Neuron (in vitro differentiated cells): ENCODE data around the gene CISTR.

ENCODE experiments used
- H2AFZ ChIP-seq: one replicate; pipeline ENCODE4 v1.6.1; 2013; ENCODE audit warnings: low read depth, mild to moderate bottlenecking, inconsistent platforms, low read length, moderate library complexity
- H3K27me3 ChIP-seq: one replicate; pipeline ENCODE4 v1.6.1; 2013; ENCODE audit warnings: low read length; ENCODE audit not compliant: insufficient read depth
- H3K36me3 ChIP-seq: one replicate; pipeline ENCODE4 v1.6.1; 2013; ENCODE audit warnings: low read length; ENCODE audit not compliant: insufficient read depth
- H3K4me1 ChIP-seq: one replicate; pipeline ENCODE4 v1.6.1; 2013; ENCODE audit warnings: low read length; ENCODE audit not compliant: insufficient read depth
- H3K4me3 ChIP-seq: 2 replicates; pipeline ENCODE4 v1.5.1; 2013; ENCODE audit warnings: mild to moderate bottlenecking, low read length, moderate library complexity
- H3K9me3 ChIP-seq: one replicate; pipeline ENCODE4 v1.6.1; 2013; ENCODE audit warnings: low read length

The CISTR gene

GRCh38 chr12:53735556-53735955 is 16.2 kb downstream of the CISTR start:
- Histone ChIP-seq H3K27me3 (peaks cover 68% of the 10 kb centered on the region), H3K4me3 (no peak overlapping the region), H2AFZ (no peak overlapping the region), H3K36me3 (no peaks in the 10 kb centered on the region), H3K4me1 (peaks cover 21% of the 10 kb centered on the region), H3K9me3 (no peaks in the 10 kb centered on the region)

GRCh38 chr12:53734425-53734824 is 17.4 kb downstream of the CISTR start:
- H3K4me3 ChIP-seq, result no peak overlapping the region
- peaks cover 15% of the 10 kb centered on the region for H3K4me1 ChIP-seq
- H3K9me3 ChIP-seq, result no peaks in the 10 kb centered on the region
- H2AFZ ChIP-seq, result no peak overlapping the region
- no peaks in the 10 kb centered on the region for H3K36me3 ChIP-seq
- H3K27me3 ChIP-seq, result peaks cover 59% of the 10 kb centered on the region

GRCh38 chr12:53733807-53734200 is 18.0 kb downstream of the CISTR start:
- Histone ChIP-seq H3K27me3 (peaks cover 53% of the 10 kb centered on the region), H3K9me3 (no peaks in the 10 kb centered on the region), H2AFZ (no peak overlapping the region), H3K36me3 (no peaks in the 10 kb centered on the region), H3K4me3 (no peak overlapping the region), H3K4me1 (peaks cover 9% of the 10 kb centered on the region)

DNA sequence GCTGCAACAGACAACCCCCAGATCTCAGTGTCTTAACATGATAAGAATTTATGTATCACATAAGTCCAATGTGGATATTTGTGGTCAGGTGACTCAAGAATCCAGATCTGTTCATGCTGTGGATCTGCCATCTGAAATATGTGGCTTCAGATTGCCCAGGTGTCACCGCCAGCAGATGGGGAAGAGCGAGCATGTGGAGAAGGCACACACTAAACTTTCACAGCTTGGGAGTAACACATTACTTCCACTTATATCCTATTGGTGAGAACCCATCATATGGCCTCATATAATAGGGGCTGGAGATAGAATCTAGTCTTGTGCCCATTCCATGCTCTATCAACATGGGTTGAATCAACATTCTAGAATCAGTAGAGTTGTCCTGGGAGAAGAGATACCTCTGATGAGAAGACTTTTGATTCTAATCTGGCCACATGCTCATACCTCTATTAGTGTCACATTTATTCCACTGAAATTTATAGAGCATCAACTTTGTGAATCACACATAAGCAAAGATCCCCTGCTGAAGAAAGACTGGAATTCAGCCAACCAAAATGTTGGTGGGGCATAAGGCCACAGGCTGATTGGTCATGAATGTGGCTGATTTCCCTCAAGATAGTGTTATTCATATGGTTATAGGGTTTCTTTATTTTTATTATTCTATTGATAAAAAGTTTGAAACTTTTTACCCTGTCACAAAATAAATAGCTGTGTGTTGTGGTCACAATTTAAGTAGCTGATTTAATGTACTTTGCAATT is 18.6 kb downstream of the CISTR start:
- Histone ChIP-seq H3K4me3 (no peak overlapping the region), H2AFZ (no peak overlapping the region), H3K4me1 (peaks cover 3% of the 10 kb centered on the region), H3K9me3 (no peaks in the 10 kb centered on the region), H3K36me3 (no peaks in the 10 kb centered on the region), H3K27me3 (peaks cover 47% of the 10 kb centered on the region)

GRCh38 chr12:53729644-53730043 is 22.1 kb downstream of the CISTR start:
- Histone ChIP-seq H3K4me3 (no peak overlapping the region), H2AFZ (no peak overlapping the region), H3K27me3 (peaks cover 11% of the 10 kb centered on the region), H3K4me1 (peaks cover 17% of the 10 kb centered on the region), H3K9me3 (no peaks in the 10 kb centered on the region), H3K36me3 (peaks cover 4% of the 10 kb centered on the region)

GRCh38 chr12:53728206-53728605 is 23.6 kb downstream of the CISTR start:
- H3K27me3 ChIP-seq, result peaks cover 2% of the 10 kb centered on the region
- peak overlapping the region; percentile 68 for H2AFZ ChIP-seq
- peaks cover 17% of the 10 kb centered on the region for H3K4me1 ChIP-seq
- peak overlapping the region; percentile 76 for H3K4me3 ChIP-seq
- peaks cover 14% of the 10 kb centered on the region for H3K36me3 ChIP-seq
- H3K9me3 ChIP-seq, result no peaks in the 10 kb centered on the region

GRCh38 chr12:53727310-53728041 is 24.3 kb downstream of the CISTR start, which contains the start of gene CALCOCO1:
Gene CALCOCO1, minus strand, starts transcription at chr12:53727452. Its CDS starts 2,210 bp downstream, at chr12:53725242.
- peaks cover 17% of the 10 kb centered on the region for H3K4me1 ChIP-seq
- peak within 1 kb of the TSS; percentile 76 for H3K4me3 ChIP-seq
- peak within 1 kb of the TSS; percentile 68 for H2AFZ ChIP-seq
- H3K27me3 ChIP-seq, result no peaks in the 10 kb centered on the region
- H3K9me3 ChIP-seq, result no peaks in the 10 kb centered on the region
- H3K36me3 ChIP-seq, result peaks cover 14% of the 10 kb centered on the region

GRCh38 chr12:53726946-53727309 is 24.9 kb downstream of the CISTR start:
- Histone ChIP-seq H3K27me3 (no peaks in the 10 kb centered on the region), H3K9me3 (no peaks in the 10 kb centered on the region), H2AFZ (peak overlapping the region; percentile 46), H3K36me3 (peaks cover 20% of the 10 kb centered on the region), H3K4me1 (peaks cover 17% of the 10 kb centered on the region), H3K4me3 (peak overlapping the region; percentile 76)

- H3K4me3 ChIP-seq, result peak overlapping the region; percentile 76
- peak overlapping the region; percentile 46 for H2AFZ ChIP-seq
- no peaks in the 10 kb centered on the region for H3K27me3 ChIP-seq
- peaks cover 17% of the 10 kb centered on the region for H3K4me1 ChIP-seq
- no peaks in the 10 kb centered on the region for H3K9me3 ChIP-seq
- peaks cover 25% of the 10 kb centered on the region for H3K36me3 ChIP-seq
Measured at GRCh38 chr12:53726341-53726740, 25.4 kb downstream of the CISTR start.

DNA sequence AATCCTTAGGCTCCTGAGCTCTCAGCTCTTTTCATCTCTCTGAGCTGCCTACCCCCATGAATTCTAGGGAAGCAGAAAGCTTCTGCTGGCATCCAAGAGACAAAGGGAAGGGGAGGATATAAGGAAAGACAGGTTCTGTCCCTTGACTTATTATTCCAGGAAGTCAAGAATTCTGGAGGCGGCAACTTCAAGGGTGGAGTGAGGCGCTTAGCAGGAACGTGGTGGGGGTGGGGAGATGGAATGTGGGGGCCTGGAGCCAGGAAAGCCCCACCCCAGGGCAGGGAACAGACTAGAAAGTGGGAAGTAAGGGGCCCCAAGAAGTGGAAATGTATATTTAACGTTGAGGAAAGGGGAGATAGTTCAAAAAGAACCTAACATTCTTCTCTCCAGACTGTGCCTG is 26.0 kb downstream of the CISTR start:
- H3K4me1 ChIP-seq, result peaks cover 17% of the 10 kb centered on the region
- H3K9me3 ChIP-seq, result no peaks in the 10 kb centered on the region
- peaks cover 30% of the 10 kb centered on the region for H3K36me3 ChIP-seq
- H3K4me3 ChIP-seq, result no peak overlapping the region
- H3K27me3 ChIP-seq, result no peaks in the 10 kb centered on the region
- no peak overlapping the region for H2AFZ ChIP-seq

GRCh38 chr12:53722450-53723041 is 29.2 kb downstream of the CISTR start:
- Histone ChIP-seq H2AFZ (no peak overlapping the region), H3K36me3 (peaks cover 34% of the 10 kb centered on the region), H3K9me3 (no peaks in the 10 kb centered on the region), H3K4me3 (no peak overlapping the region), H3K27me3 (no peaks in the 10 kb centered on the region), H3K4me1 (peaks cover 13% of the 10 kb centered on the region)

DNA sequence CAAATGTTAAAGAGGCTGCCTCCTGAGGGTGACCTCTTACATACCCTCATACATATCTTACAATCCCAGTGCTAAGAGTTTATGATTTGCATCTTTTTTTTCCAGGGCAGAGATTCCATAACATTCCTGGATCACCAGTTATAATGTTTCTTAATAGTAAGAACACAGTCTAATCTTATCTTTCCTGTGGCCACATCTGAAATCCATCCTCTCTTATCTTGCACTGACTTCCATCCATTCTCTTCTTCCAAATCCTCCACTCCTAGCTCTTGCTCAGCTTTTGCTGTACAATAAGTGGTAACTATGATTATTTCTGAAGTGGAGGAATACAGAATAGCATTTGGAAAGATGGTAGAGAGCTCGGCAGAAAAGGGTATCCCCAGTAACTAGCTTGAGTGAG is 30.8 kb downstream of the CISTR start:
- peaks cover 3% of the 10 kb centered on the region for H3K4me1 ChIP-seq
- no peak overlapping the region for H3K4me3 ChIP-seq
- H3K27me3 ChIP-seq, result no peaks in the 10 kb centered on the region
- no peaks in the 10 kb centered on the region for H3K9me3 ChIP-seq
- H3K36me3 ChIP-seq, result peaks cover 34% of the 10 kb centered on the region
- no peak overlapping the region for H2AFZ ChIP-seq

DNA sequence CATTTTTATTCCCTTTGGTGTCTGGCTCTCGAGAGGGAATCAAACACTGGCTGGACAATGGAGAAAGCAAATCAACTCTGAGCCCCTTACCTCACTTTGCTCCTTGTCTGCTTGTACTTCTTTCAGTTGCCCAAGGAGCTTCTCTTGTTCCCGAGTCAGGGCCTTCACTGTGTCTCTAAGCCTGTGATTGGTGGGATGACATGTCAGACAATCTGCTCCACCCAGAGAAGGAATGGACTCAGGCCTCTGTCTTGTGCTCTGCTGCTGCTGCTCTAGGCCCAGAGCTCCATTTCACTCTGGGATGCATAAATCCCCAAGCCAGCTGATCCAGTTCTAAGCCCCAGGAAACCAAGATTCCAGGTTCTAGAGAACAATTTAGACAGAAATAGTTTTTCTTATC is 32.1 kb downstream of the CISTR start:
- H2AFZ ChIP-seq, result no peak overlapping the region
- H3K4me1 ChIP-seq, result no peaks in the 10 kb centered on the region
- H3K27me3 ChIP-seq, result no peaks in the 10 kb centered on the region
- no peaks in the 10 kb centered on the region for H3K9me3 ChIP-seq
- H3K36me3 ChIP-seq, result peaks cover 38% of the 10 kb centered on the region
- no peak overlapping the region for H3K4me3 ChIP-seq
